Testis (tissue), 3 donors: ENCODE measurements around the gene SCAMP1. TPM values are rescaled to one million over a fixed set of nuclear protein-coding genes. Genes with fewer than 3 reads are reported as not detected.

ENCODE experiments used
- DNase-seq: peaks from one replicate; pipeline ENCODE4 v3.0.0-alpha.2; 2019
- H3K27ac ChIP-seq, 2 donors: fragments of 200-600 bp; sonication (generic); one replicate each; pipeline ENCODE4 v1.5.1; 2019
- H3K27me3 ChIP-seq: fragments of 200-600 bp; sonication (generic); one replicate; pipeline ENCODE4 v1.5.1; 2019
- H3K36me3 ChIP-seq: fragments of 200-600 bp; sonication (generic); one replicate; pipeline ENCODE4 v1.5.1; 2017; ENCODE audit warnings: low read depth; ENCODE audit errors: missing control alignments
- H3K4me1 ChIP-seq: fragments of 200-600 bp; sonication (generic); one replicate; pipeline ENCODE4 v1.5.1; 2019
- H3K4me3 ChIP-seq, 2 donors: fragments of 200-600 bp; sonication (generic); one replicate each; pipeline ENCODE4 v1.5.1; 2017 to 2019
- H3K9me3 ChIP-seq: fragments of 200-600 bp; sonication (generic); one replicate; pipeline ENCODE4 v1.5.1; 2017
- CTCF ChIP-seq, 3 experiments: fragments of 450-650 bp in 2 of 3; fragments of 200-600 bp in 1 of 3; sonication (generic) in 1 of 3; IDR thresholded peaks; one replicate each; pipeline ENCODE4 v1.5.1; 2016 to 2019; ENCODE audit warnings: antibody characterized with exemption in 3 of 3, mild to moderate bottlenecking in 2 of 3, moderate library complexity in 1 of 3
- POLR2A ChIP-seq: fragments of 450-650 bp; IDR thresholded peaks from one replicate; pipeline ENCODE4 v1.6.1; 2017; ENCODE audit warnings: antibody characterized with exemption, mild to moderate bottlenecking, moderate library complexity
- WGBS, 2 donors: methylation state at CpG; one replicate each; pipeline ENCODE4 v1.1.5; 2018; 5-methylcytosine and 5-hydroxymethylcytosine counted together
- intact Hi-C: fragments of 100-400 bp; cut with DNase I; formaldehyde crosslinking; loops from one replicate; pipeline ENCODE4 v1.15.1; 2023; ENCODE audit warnings: low total_unique reads
- polyA plus RNA-seq: library from polyadenylated mRNA; stranded (reverse); fragments of 350-450 nt; fragmentation: Illumina TruSeq; extraction: RNeasy Lipid Tissue Mini Kit (QIAGEN cat#74804); gene quantifications from one replicate; pipeline ENCODE4 v1.2.3, GENCODE V29; 2014; ENCODE audit warnings: low read depth, low replicate concordance; ENCODE audit not compliant: insufficient read depth
- small RNA-seq, 2 donors: library from RNA; depleted of rRNA; stranded (forward); fragments of <200 nt; gene quantifications; one replicate each; pipeline ENCODE3, GENCODE V24; 2016
- total RNA-seq, 2 donors: library from RNA; depleted of rRNA; stranded (reverse); fragments of >200 nt; gene quantifications; one replicate each; pipeline ENCODE4 v1.2.3, GENCODE V29; 2016

SCAMP1 gene
- total and polyA plus RNA-seq, 3 donors from 2014 or later = 22.5 to 35.9 (median 28.3) TPM

GRCh38 chr5:78527054-78527859 is 166.8 kb downstream of the SCAMP1 start:
- Histone ChIP-seq H3K9me3 (no peaks in the 10 kb centered on the region), H3K4me1 (peaks cover 14% of the 10 kb centered on the region), H3K27me3 (no peaks in the 10 kb centered on the region), H3K27ac (peak overlapping the region in 1 of 2 donors; percentile 39), H3K36me3 (no peaks in the 10 kb centered on the region), H3K4me3 (no peak overlapping the region)
- no peak for TF ChIP-seq POLR2A
- TF ChIP-seq CTCF (IDR thresholded peaks at IDR 0.05) = no peak
- 45 to 53% methylated on average over 9 of the region's 9 CpGs for WGBS, 2 donors
- intact Hi-C loops = no loop called here
- peak; percentile 52 for DNase-seq

GRCh38 chr5:78527925-78528324 is 167.5 kb downstream of the SCAMP1 start:
- no peaks in the 10 kb centered on the region for H3K27me3 ChIP-seq
- no peak for DNase-seq
- WGBS, 2 donors = 90 to 91% methylated on average over 3 of the region's 3 CpGs
- peak overlapping the region in 1 of 2 donors; percentile 39 for H3K27ac ChIP-seq
- H3K36me3 ChIP-seq = no peaks in the 10 kb centered on the region
- peaks cover 9% of the 10 kb centered on the region for H3K4me1 ChIP-seq
- no peak for TF ChIP-seq POLR2A
- no peak for TF ChIP-seq CTCF (IDR thresholded peaks at IDR 0.05)
- intact Hi-C loops = no loop called here
- no peaks in the 10 kb centered on the region for H3K9me3 ChIP-seq
- H3K4me3 ChIP-seq = no peak overlapping the region

Small RNA genes lying within 50 kb of the gene (small RNA-seq; reads per million reads assigned to genes)
- 0 reads per million in 2 donors for gene RF00019
- 0 reads per million in 2 donors for gene RNU6-183P

Other genes with a start within 250 kb of the SCAMP1 start
- 10 to 100 TPM; 74.0 to 77.3 TPM for gene AP3B1, start 65.9 kb upstream of the SCAMP1 start, total RNA-seq
- 32.0 TPM for gene AP3B1, start 65.9 kb upstream of the SCAMP1 start, polyA plus RNA-seq